IMR-90 (cell line): ENCODE data around the gene TMEM184B. TPM values are rescaled to one million over a fixed set of nuclear protein-coding genes. Genes with fewer than 3 reads are reported as not detected.

Source experiments
- ATAC-seq: fragments of 200-7000 bp; cut with Tn5 transposase; 2 replicates; pipeline ENCODE4 v1.9.1; 2020; ENCODE audit warnings: low read depth, mild to moderate bottlenecking, moderate library complexity
- BruUV-seq: library from RNA; stranded (reverse); fragments of 400-500 nt; replicated peaks from 2 replicates; lab custom pipeline; 2021; lab: Mats Ljungman, UMichigan
- CTCF ChIA-PET: fragments of 300-600 bp; formaldehyde crosslinking; extraction: SDS; loops from one replicate; lab custom pipeline; 2021; ENCODE audit warnings: antibody characterized with exemption; lab: Yijun Ruan, JAX
- POLR2A ChIA-PET: fragments of 300-600 bp; sonication (Branson Sonifier 250); formaldehyde crosslinking; loops from one replicate; lab custom pipeline; 2022; ENCODE audit warnings: antibody characterized with exemption; ENCODE audit not compliant: unreplicated experiment; lab: Charles Lee
- DNase-seq: peaks from one replicate; pipeline ENCODE4 v3.0.0; 2013
- H2AFZ ChIP-seq: replicated peaks from 2 replicates; pipeline ENCODE3; 2013; ENCODE audit warnings: low read length, mild to moderate bottlenecking; ENCODE audit not compliant: poor library complexity
- H2AK5ac ChIP-seq: 2 replicates; pipeline ENCODE4 v1.6.1; 2013; ENCODE audit warnings: low read depth, low read length, inconsistent platforms
- H2AK9ac ChIP-seq: replicated peaks from 2 replicates; pipeline ENCODE3; 2013; ENCODE audit warnings: mild to moderate bottlenecking, low read depth, low read length, moderate library complexity; ENCODE audit not compliant: poor library complexity
- H2BK120ac ChIP-seq: 2 replicates; pipeline ENCODE4 v1.6.1; 2013; ENCODE audit warnings: low read depth, low read length, inconsistent platforms
- H2BK15ac ChIP-seq: 3 replicates; pipeline ENCODE4 v1.6.1; 2013; ENCODE audit warnings: low read depth, low read length, inconsistent platforms
- H2BK20ac ChIP-seq: 2 replicates; pipeline ENCODE4 v1.6.1; 2013; ENCODE audit warnings: low read depth, mild to moderate bottlenecking, inconsistent platforms, low read length, moderate library complexity
- H2BK5ac ChIP-seq: 2 replicates; pipeline ENCODE4 v1.6.1; 2013; ENCODE audit warnings: mild to moderate bottlenecking, low read depth, low read length, inconsistent platforms; ENCODE audit not compliant: poor library complexity, severe bottlenecking
- H3K14ac ChIP-seq: replicated peaks from 2 replicates; pipeline ENCODE4 v1.6.1; 2013; ENCODE audit warnings: low read depth, low read length, inconsistent platforms
- H3K18ac ChIP-seq: 2 replicates; pipeline ENCODE4 v1.6.1; 2013; ENCODE audit warnings: low read depth, low read length, control low read depth
- H3K23ac ChIP-seq: 2 replicates; pipeline ENCODE4 v1.6.1; 2013; ENCODE audit warnings: low read depth, low read length, inconsistent platforms
- H3K27ac ChIP-seq: 2 replicates; pipeline ENCODE4 v1.5.1; 2013; ENCODE audit warnings: mild to moderate bottlenecking, control low read depth, low read length; ENCODE audit not compliant: insufficient read depth
- H3K27me3 ChIP-seq: 2 replicates; pipeline ENCODE4 v1.6.1; 2013; ENCODE audit warnings: low read length; ENCODE audit not compliant: control insufficient read depth, insufficient read depth
- H3K36me3 ChIP-seq: 2 replicates; pipeline ENCODE4 v1.6.1; 2013; ENCODE audit warnings: low read length, mixed read lengths; ENCODE audit not compliant: control insufficient read depth, insufficient read depth
- H3K4ac ChIP-seq: 2 replicates; pipeline ENCODE4 v1.6.1; 2013; ENCODE audit warnings: low read depth, low read length, inconsistent platforms
- H3K4me1 ChIP-seq: 2 replicates; pipeline ENCODE4 v1.6.1; 2013; ENCODE audit warnings: low read length, mixed read lengths; ENCODE audit not compliant: control insufficient read depth, insufficient read depth
- H3K4me2 ChIP-seq: 2 replicates; pipeline ENCODE4 v1.6.1; 2013; ENCODE audit warnings: low read depth, mild to moderate bottlenecking, control low read depth, low read length, moderate library complexity
- H3K4me3 ChIP-seq: 2 replicates; pipeline ENCODE4 v1.5.1; 2013; ENCODE audit warnings: low read depth, mild to moderate bottlenecking, control low read depth, low read length, moderate library complexity; ENCODE audit not compliant: insufficient read depth
- H3K56ac ChIP-seq: 2 replicates; pipeline ENCODE4 v1.6.1; 2013; ENCODE audit warnings: low read length, inconsistent platforms; ENCODE audit not compliant: insufficient read depth; ENCODE audit errors: extremely low read depth
- H3K79me1 ChIP-seq, 2 experiments: 2 replicates each; pipeline ENCODE4 v1.6.1; 2013; ENCODE audit warnings: low read length in 2 of 2, inconsistent platforms in 1 of 2, low read depth in 1 of 2
- H3K9ac ChIP-seq: 2 replicates; pipeline ENCODE4 v1.6.1; 2013; ENCODE audit warnings: low read depth, low read length, control low read depth
- H3K9me1 ChIP-seq: 2 replicates; pipeline ENCODE4 v1.6.1; 2013; ENCODE audit warnings: low read length, inconsistent platforms; ENCODE audit not compliant: insufficient read depth
- H3K9me3 ChIP-seq: 2 replicates; pipeline ENCODE4 v1.6.1; 2013; ENCODE audit warnings: low read length; ENCODE audit not compliant: control insufficient read depth, insufficient read depth
- H4K20me1 ChIP-seq: 2 replicates; pipeline ENCODE4 v1.6.1; 2013; ENCODE audit warnings: low read length, inconsistent platforms; ENCODE audit not compliant: insufficient read depth
- H4K5ac ChIP-seq: 2 replicates; pipeline ENCODE4 v1.6.1; 2013; ENCODE audit warnings: mild to moderate bottlenecking, low read depth, low read length, control low read depth
- H4K8ac ChIP-seq, 2 experiments: 2 replicates each; pipeline ENCODE4 v1.6.1; 2013; ENCODE audit warnings: low read depth in 2 of 2, low read length in 2 of 2, control low read depth in 1 of 2, inconsistent platforms in 1 of 2
- H4K91ac ChIP-seq: 2 replicates; pipeline ENCODE4 v1.6.1; 2013; ENCODE audit warnings: low read depth, low read length, inconsistent platforms; ENCODE audit not compliant: insufficient read depth
- CEBPB ChIP-seq: IDR thresholded peaks from 2 replicates; pipeline ENCODE4 v1.6.1; 2012; ENCODE audit warnings: low read depth, low read length, improper control_type of control experiment
- CHD1 ChIP-seq: IDR thresholded peaks from 2 replicates; pipeline ENCODE4 v1.6.1; 2012; ENCODE audit warnings: low read depth, low read length, improper control_type of control experiment
- MAFK ChIP-seq: IDR thresholded peaks from 2 replicates; pipeline ENCODE4 v1.6.1; 2012; ENCODE audit warnings: low read depth, low read length, improper control_type of control experiment
- NFE2L2 ChIP-seq: fragments of 150-350 bp; IDR thresholded peaks from 2 replicates; pipeline ENCODE4 v1.6.1; 2016; ENCODE audit warnings: low read depth, mild to moderate bottlenecking, low read length
- POLR2A ChIP-seq: IDR thresholded peaks from 2 replicates; pipeline ENCODE4 v1.6.1; 2012; ENCODE audit warnings: mild to moderate bottlenecking, low read depth, low read length
- RAD21 ChIP-seq: IDR thresholded peaks from 2 replicates; pipeline ENCODE4 v1.6.1; 2012; ENCODE audit warnings: low read length, improper control_type of control experiment
- RCOR1 ChIP-seq: IDR thresholded peaks from 2 replicates; pipeline ENCODE4 v1.6.1; 2012; ENCODE audit warnings: mild to moderate bottlenecking, low read length, improper control_type of control experiment; ENCODE audit not compliant: insufficient replicate concordance
- WGBS, 2 experiments: methylation state at CpG; one replicate each; pipeline versions ENCODE4 v1.1.5 to v1.1.7; 2013; ENCODE audit warnings: missing lambda C conversion rate in 2 of 2; ENCODE audit not compliant: insufficient read length in 1 of 2; ENCODE audit errors: extremely low coverage in 2 of 2; 5-methylcytosine and 5-hydroxymethylcytosine counted together
- dilution Hi-C: fragments of 300-500 bp; cut with HindIII; formaldehyde crosslinking; loops from one replicate; pipeline ENCODE4 v1.14.3; 2018; ENCODE audit warnings: low sequenced_read_pairs; ENCODE audit not compliant: unreplicated experiment
- in situ Hi-C: fragments of 300-500 bp; cut with MboI; formaldehyde crosslinking; loops from 3 replicates; pipeline ENCODE4 v1.14.3; 2019; ENCODE audit warnings: low sequenced_read_pairs, inconsistent platforms, mixed read lengths
- intact Hi-C: fragments of 100-400 bp; cut with micrococcal nuclease; formaldehyde crosslinking; loops from 2 replicates; pipeline ENCODE4 v1.10.0; 2022
- polyA plus RNA-seq, 3 experiments: library from polyadenylated mRNA; depleted of rRNA; stranded (reverse); fragments of >200 nt; gene quantifications; 2 replicates each; pipeline ENCODE4 v1.2.3, GENCODE V29; 2012; ENCODE audit warnings: low replicate concordance in 1 of 3
- total RNA-seq: library from RNA; depleted of rRNA; stranded (reverse); fragments of >200 nt; gene quantifications from 2 replicates; pipeline ENCODE4 v1.2.3, GENCODE V29; 2012
- TF ChIP-seq, protein P1 (sequence below): fragments of 150-350 bp; IDR thresholded peaks from 2 replicates; pipeline ENCODE4 v1.6.1; 2017; ENCODE audit warnings: mild to moderate bottlenecking, antibody characterized with exemption, low read length, low read depth

The TMEM184B gene
- total and polyA plus RNA-seq, 2 of the 4 experiments (the other 2 are of a cell fraction), result 9.1 to 81.1 TPM

GRCh38 chr22:38300197-38300945 lies 27.6 kb upstream of the TMEM184B start:
- no peak overlapping the region for H3K9ac ChIP-seq
- H3K14ac ChIP-seq, result no peak overlapping the region
- peaks cover 10% of the 10 kb centered on the region for H3K4me1 ChIP-seq
- H3K18ac ChIP-seq, result no peak overlapping the region
- H3K27me3 ChIP-seq, result no peaks in the 10 kb centered on the region
- no peak for DNase-seq
- no peak overlapping the region for H3K4ac ChIP-seq
- no TSS peak for BruUV-seq
- H2BK5ac ChIP-seq, result no peak overlapping the region
- 96% methylated on average over 3 of the region's 26 CpGs; no CpG with 5 or more reads in 1 of the 2 experiments for WGBS, 2 experiments
- CTCF ChIA-PET, result no interaction called here
- no peak overlapping the region for H2AK9ac ChIP-seq
- H4K20me1 ChIP-seq, result peaks cover 100% of the 10 kb centered on the region
- no peak overlapping the region for H4K5ac ChIP-seq
- in situ Hi-C loops, result no loop called here
- no peak overlapping the region for H4K91ac ChIP-seq
- intact Hi-C loops, result no loop called here
- H3K79me1 ChIP-seq, result peaks cover 24 to 97% of the 10 kb centered on the region in 2 experiments
- H3K4me2 ChIP-seq, result no peak overlapping the region
- H2BK20ac ChIP-seq, result no peak overlapping the region
- no peak overlapping the region for H3K4me3 ChIP-seq
- H4K8ac ChIP-seq, result no peak overlapping the region
- no peak overlapping the region for H3K23ac ChIP-seq
- POLR2A ChIA-PET, result no interaction called here
- no peak overlapping the region for H2AK5ac ChIP-seq
- no peak overlapping the region for H3K27ac ChIP-seq
- H3K9me1 ChIP-seq, result peaks cover 14% of the 10 kb centered on the region
- no peak overlapping the region for H3K56ac ChIP-seq
- H2BK120ac ChIP-seq, result no peak overlapping the region
- H2BK15ac ChIP-seq, result no peak overlapping the region
- H3K9me3 ChIP-seq, result no peaks in the 10 kb centered on the region
- peaks cover 91% of the 10 kb centered on the region for H3K36me3 ChIP-seq
- dilution Hi-C loops, result no loop called here
- ATAC-seq, result no peak
- TF ChIP-seq RCOR1 (no peak), POLR2A (no peak), CEBPB (no peak), MAFK (no peak), NFE2L2 (no peak), CHD1 (no peak), RAD21 (no peak)
- TF ChIP-seq, protein P1, sequence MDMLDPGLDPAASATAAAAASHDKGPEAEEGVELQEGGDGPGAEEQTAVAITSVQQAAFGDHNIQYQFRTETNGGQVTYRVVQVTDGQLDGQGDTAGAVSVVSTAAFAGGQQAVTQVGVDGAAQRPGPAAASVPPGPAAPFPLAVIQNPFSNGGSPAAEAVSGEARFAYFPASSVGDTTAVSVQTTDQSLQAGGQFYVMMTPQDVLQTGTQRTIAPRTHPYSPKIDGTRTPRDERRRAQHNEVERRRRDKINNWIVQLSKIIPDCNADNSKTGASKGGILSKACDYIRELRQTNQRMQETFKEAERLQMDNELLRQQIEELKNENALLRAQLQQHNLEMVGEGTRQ, result no peak
- no peak overlapping the region for H2AFZ ChIP-seq
